KOPT-K1 (cell line): ENCODE data around the gene SUPT3H.

Experiments used
- H3K27ac ChIP-seq: fragments of 200-600 bp; sonication (generic); 2 replicates; pipeline ENCODE4 v1.5.1; 2016; ENCODE audit warnings: antibody characterized with exemption, mild to moderate bottlenecking, low read depth, low read length; ENCODE audit not compliant: poor library complexity, severe bottlenecking
- H3K36me3 ChIP-seq: fragments of 200-600 bp; sonication (generic); 2 replicates; pipeline ENCODE4 v1.5.1; 2017; ENCODE audit warnings: antibody characterized with exemption, mild to moderate bottlenecking, low read length, moderate library complexity; ENCODE audit not compliant: insufficient read depth
- H3K9me3 ChIP-seq: fragments of 200-600 bp; sonication (generic); 2 replicates; pipeline ENCODE4 v1.5.1; 2017; ENCODE audit warnings: antibody characterized with exemption, low read length, mild to moderate bottlenecking; ENCODE audit not compliant: insufficient read depth, poor library complexity, severe bottlenecking

Gene SUPT3H

DNA sequence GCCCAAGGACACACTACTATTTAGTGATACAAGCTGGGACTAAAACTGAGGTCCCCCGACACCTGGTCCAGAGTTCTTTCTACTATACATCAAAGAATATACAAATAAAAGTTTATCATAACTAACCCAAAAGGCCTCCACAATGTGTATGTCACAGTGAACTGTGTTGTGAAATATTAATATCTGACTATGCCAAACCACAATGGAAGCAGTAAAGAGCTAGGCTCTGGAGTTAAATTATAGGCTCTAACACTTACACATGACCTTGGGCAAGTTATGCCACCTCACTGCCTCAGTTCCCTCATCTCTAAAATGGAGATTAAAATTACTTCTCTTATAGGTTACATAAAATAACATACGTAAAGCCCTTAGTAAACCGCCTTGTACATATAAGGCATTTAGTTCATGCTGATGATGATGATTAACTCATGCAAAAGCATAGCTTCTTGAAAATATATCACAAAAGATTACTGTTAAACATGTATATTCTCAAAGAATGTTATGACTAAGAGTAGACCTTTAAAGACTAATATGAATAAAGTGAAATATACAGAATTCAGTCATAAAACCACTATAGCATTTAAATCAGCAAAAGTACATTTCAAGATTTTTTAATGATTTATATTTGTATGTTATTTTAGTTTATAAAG, 5.7 kb downstream of the SUPT3H start:
- Histone ChIP-seq H3K9me3 (no peaks in the 10 kb centered on the region), H3K36me3 (peaks cover 11% of the 10 kb centered on the region), H3K27ac (peak overlapping the region; percentile 16)

DNA sequence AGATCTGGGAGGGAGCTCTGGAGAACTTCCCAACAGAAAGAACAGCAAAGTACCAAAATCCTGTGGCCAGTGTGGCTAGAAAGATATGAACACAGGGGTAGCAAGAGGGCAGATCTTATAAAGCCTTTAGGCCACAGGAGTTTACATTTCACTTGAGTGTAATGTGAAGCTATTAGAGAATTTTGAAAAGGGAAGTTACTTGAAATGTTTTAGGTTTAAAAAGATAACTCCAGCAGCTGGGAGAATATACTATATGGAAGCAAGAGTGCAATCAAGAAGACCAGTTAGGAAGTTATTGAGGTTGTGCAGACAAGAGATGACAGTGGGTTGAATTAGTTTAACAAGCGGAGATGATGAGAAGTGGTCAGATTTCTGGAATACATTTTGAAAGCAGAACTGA, 7.9 kb downstream of the SUPT3H start:
- Histone ChIP-seq H3K36me3 (peaks cover 21% of the 10 kb centered on the region), H3K27ac (no peak overlapping the region), H3K9me3 (no peaks in the 10 kb centered on the region)

DNA sequence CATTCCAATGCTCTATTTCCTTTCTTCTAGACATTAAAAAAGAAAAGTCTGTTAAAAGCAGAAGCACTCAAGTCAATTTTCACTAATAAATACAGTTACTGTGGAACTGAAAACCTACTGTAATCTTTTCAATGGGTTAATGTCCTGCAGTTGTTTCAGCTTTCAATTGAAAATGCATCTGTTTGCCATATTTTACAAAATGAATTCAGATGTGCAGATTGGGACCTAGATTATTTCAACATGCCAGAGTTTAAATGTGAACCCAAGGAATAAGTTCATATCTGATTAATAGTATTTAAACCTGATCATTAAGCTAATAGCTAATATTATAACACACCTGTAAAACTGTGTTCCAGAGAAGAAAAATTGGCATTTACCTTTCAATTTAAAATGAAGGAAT, 9.7 kb downstream of the SUPT3H start:
- Histone ChIP-seq H3K36me3 (peaks cover 29% of the 10 kb centered on the region), H3K27ac (no peak overlapping the region), H3K9me3 (no peaks in the 10 kb centered on the region)

DNA sequence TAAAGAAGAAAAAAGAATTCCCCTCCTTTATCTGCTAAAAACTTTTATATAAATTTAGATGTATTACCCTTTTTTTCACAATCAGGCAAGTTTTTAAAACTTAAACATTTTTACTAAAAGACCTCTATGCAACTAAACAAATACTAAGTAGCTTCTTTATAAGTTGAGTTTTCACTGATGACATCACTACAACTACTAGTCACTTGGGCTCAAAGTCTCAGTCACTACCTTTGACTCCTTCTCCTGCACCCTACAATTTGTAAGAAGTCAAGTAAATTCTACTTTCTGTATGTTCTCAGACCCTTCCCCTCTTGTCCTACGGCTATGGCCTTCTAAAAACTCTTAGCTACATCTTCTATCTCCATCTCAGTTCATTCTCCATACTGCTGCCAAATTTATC, 11.2 kb downstream of the SUPT3H start:
- H3K9me3 ChIP-seq: no peaks in the 10 kb centered on the region
- peaks cover 38% of the 10 kb centered on the region for H3K36me3 ChIP-seq
- no peak overlapping the region for H3K27ac ChIP-seq

DNA sequence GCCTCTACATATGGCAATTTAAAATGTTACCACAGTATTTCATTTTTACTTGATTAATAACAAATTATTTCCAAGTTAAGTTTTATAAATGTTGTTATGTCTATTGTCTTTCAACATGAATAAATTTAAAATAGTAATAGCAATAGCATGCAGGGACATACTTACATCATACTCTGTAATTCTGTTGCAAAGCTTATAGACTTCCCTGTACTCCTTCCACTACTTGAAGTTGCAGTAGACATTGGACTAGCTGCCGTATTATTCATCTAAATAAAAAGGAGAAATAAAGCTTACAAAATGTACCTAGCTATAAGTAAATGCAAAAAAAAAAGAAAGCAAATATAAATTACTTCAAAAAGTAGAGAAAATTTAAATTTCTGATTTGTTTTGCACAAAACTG, 12.7 kb downstream of the SUPT3H start:
- Histone ChIP-seq H3K36me3 (peaks cover 48% of the 10 kb centered on the region), H3K9me3 (no peaks in the 10 kb centered on the region)

DNA sequence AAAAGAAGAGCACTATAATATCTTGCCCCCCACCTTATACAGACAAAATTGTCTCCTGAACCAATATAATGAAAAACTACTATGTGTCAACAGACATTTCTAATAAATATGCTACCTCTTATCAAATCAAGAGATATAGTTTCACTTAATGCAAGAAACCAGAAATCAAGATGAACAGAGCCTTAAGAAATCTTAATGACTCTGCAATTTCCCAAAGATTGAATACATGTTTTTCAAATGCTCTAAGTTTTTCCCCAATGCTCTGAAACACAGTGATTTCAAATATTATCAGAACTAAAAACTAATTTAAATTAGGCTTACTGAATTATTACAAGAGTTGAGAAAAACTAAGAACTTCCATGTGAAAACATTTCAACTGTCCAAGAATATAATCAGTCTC, 13.3 kb downstream of the SUPT3H start:
- Histone ChIP-seq H3K27ac (no peak overlapping the region), H3K9me3 (no peaks in the 10 kb centered on the region), H3K36me3 (peaks cover 43% of the 10 kb centered on the region)

More for the DNA sequence above, 12.7 kb downstream of the SUPT3H start:
- H3K27ac ChIP-seq: no peak overlapping the region

DNA sequence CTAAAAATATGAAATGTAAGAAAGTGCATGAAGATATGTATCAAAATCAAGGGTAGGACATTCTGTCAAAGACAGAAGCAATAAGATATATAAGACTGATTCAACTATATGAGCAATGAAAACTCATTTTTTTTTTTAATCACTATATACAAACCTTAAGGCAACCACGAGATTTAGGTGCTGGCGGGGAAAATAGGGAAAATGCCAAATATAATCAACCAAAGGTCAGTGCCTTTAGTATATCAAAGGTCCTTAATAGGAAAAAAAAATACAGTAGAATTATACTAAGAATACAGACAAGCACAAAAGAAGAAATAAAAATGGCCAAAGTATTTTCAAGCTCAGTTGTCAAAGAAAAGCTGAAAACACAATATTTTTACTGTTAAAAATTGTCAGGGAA, 24.1 kb downstream of the SUPT3H start:
- H3K36me3 ChIP-seq: peaks cover 4% of the 10 kb centered on the region; the same call in 1 of the 2 replicates
- H3K27ac ChIP-seq: no peak overlapping the region
- H3K9me3 ChIP-seq: no peaks in the 10 kb centered on the region

DNA sequence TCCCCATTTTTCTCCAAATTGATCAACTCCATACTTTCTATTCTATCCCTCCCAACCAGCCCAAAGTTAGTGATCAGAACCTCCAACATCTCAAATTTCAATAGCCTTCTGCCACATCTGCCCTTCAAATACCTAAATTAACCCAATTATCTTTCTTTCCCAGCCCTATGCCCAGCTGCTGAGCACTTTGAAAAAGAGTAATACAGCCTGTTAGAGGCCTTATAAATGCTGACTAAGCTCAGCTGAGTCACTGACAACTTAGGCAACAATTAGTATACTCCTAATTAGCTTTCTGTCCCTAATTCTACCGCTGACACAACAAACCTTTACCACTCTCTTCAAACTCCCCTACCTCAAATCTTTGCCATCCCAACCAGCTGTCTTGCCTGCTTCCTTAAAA, 26.1 kb downstream of the SUPT3H start:
- Histone ChIP-seq H3K9me3 (no peaks in the 10 kb centered on the region), H3K27ac (peak overlapping the region; percentile 28), H3K36me3 (peaks cover 4% of the 10 kb centered on the region; the same call in 1 of the 2 replicates)

DNA sequence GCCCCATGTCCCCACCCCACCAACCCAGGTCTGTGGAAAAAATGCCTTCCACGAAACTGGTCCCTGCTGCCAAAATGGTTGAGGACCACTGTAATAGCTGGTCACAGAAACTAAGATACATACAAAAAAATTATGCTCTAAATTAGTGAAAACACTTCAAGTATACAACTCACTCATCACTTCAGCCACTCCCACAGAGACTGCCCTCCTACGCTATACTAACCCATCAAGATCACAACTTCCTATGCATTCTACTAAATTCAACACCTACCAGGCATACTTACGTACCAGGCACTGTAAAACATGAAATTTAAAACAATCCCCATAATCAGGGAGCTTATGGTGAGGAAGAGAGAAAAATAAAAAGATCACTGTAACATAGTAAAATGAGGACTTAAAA, 26.7 kb downstream of the SUPT3H start:
- H3K36me3 ChIP-seq: no peaks in the 10 kb centered on the region; the same call in 1 of the 2 replicates
- no peaks in the 10 kb centered on the region for H3K9me3 ChIP-seq
- peak overlapping the region; percentile 28 for H3K27ac ChIP-seq

DNA sequence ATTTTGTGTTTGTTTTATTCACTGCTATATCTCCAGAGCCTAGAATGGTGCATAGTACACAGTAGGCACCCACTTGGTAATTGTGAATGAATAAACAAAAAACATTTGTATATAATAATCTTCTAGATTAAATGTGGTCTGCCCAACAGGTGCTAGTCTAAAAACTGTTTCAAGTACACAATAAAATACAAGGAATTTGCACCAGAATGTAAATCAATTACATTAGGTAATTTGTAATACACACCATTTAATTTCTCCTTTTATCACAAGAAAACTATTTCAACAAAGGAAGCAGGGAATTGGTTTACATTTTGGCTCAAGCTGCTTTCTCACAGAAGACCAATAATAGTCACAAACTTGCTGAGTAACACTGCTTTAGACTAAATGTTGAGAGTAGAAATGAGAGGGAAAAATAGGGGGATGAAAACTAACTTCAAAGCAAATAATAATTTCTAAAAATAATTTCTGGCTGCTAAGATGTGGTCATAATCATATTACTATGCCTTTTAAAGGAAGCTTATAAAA, 27.5 kb downstream of the SUPT3H start:
- no peak overlapping the region for H3K27ac ChIP-seq
- no peaks in the 10 kb centered on the region; the same call in 1 of the 2 replicates for H3K36me3 ChIP-seq
- H3K9me3 ChIP-seq: no peaks in the 10 kb centered on the region

DNA sequence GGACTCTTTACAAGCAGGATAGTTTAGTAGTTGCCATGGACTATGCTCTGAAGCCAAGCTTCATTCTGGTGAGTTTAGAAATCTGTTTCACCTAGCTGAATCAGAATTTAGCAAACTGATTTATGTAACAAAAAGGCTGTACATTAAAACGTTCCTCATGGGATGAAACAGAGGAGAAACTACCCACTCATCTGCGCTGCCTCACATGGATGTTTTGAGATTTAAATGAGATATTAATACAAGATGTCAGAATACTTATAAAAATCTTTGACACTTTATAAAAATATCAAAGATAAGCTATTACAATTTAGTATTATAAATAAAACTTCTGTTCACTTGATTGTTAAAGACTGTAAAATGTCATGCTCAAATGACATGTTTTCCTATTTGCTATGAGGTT, 32.8 kb downstream of the SUPT3H start:
- H3K9me3 ChIP-seq: no peaks in the 10 kb centered on the region

DNA sequence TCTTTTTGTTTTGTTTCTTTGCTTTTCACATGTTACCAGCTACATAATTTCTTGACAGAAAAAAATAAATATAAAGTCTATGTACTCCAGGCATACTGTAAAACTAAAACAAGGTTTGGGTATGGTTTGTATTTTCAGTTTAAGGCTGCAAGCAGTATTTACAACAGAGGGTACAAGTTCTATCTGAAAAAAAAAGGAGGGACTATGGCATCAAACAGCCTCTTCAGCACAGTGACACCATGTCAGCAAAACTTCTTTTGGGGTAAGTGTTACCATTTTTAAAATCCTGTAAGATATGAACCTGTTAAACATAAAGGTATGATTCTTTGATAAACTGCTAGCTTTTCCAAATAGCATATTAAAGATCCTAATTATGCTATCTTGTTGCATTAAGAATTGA, 49.2 kb downstream of the SUPT3H start:
- H3K36me3 ChIP-seq: peaks cover 8% of the 10 kb centered on the region; the same call in 1 of the 2 replicates
- no peaks in the 10 kb centered on the region for H3K9me3 ChIP-seq
- peak overlapping the region; percentile 72 for H3K27ac ChIP-seq

More for the DNA sequence above, 32.8 kb downstream of the SUPT3H start:
- Histone ChIP-seq H3K27ac (no peak overlapping the region), H3K36me3 (peaks cover 39% of the 10 kb centered on the region)

DNA sequence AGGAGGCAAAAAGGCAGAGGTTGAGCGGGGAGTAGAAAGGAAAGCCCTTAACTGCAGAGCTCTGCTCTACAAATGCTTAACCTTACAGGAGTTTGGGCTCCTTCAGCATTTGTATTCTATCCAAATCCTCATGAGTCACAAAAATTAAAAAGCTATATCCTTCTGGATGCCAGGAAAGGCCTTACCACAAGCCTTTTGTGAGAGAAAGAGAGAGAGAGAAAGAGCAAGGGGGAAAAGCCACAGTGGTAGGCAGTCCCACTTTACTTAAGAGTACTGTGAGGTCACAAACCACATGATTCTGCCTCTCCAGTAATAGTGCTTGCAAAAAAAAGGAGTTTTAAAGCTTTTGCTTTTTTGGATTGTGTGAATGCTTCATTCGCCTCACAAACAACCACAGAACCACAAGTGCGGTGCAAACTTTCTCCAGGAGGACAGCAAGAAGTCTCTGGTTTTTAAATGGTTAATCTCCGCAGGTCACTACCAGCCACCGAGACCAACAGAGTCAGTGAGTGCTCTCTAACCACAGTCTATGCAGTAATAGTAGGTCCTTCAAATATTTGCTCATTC, 49.7 kb downstream of the SUPT3H start, which contains the start of gene RUNX2:
RUNX2 (plus strand) TSS at position 375 of the 567 bp plus-strand sequence. CDS start 397 bp downstream, outside the sequence.
- H3K36me3 ChIP-seq: peaks cover 8% of the 10 kb centered on the region; the same call in 1 of the 2 replicates
- peak within 1 kb of the TSS; percentile 72 for H3K27ac ChIP-seq
- no peaks in the 10 kb centered on the region for H3K9me3 ChIP-seq

DNA sequence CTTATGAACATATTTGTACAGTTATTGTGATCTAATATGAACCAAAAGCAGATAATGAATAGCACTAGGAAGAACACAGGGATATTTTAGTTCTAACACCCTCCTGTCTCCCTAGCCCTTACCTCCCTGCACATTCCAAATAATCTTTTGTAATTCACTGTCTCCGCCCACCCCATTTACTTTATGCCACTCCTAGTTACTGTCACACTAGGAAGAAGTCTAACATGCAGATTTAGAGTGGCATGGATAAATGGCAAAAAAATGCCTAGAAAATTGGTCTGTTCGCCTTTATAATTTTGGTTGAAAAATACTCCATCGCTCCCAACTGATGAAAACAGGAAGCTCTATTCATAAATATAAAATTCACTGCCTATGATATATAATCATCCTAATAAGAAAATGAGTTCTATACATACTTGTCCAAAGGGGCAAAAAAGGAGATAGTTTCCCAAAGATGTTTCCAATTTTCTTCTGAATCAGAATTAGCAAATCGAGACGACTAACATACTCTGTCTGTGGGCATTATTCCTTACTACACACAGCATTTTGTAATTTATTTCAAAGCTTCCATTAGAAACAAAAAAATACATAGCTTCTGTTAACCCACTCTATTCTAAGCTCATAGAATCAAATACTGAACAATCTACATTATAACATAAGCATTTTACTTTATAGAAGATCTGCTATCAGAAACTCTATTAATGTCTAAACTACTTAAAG, 50.9 kb downstream of the SUPT3H start:
- H3K36me3 ChIP-seq: peaks cover 8% of the 10 kb centered on the region; the same call in 1 of the 2 replicates
- peak overlapping the region; percentile 72 for H3K27ac ChIP-seq

DNA sequence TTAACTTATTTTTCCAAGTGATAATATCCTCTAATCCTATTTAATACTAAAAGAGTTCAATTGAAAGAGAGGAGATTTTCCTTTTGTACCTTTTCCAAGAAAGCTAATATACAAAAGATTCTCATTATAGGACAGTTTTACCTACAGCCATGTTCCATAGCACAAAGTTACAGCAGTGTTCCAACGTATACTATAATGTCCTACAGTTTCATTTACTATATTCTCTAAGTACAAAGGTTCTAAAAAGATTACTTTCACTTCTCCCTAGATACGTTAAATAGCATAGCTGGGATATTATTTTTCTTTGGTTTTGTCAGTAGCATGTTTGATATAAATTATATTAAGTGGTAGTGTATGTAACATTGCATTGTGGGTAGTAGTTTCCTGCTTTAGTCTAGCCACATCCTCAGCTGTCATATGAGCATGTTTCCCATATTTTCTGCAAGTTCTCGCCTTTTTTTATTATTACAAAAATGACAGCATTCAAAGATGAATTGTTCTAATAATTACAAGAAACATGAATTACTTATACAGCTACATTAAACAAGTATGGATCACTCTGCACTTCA, 54.0 kb downstream of the SUPT3H start:
- H3K9me3 ChIP-seq: no peaks in the 10 kb centered on the region
- peak overlapping the region; percentile 80 for H3K27ac ChIP-seq

More for the DNA sequence above, 50.9 kb downstream of the SUPT3H start:
- H3K9me3 ChIP-seq: no peaks in the 10 kb centered on the region

More for the DNA sequence above, 54.0 kb downstream of the SUPT3H start:
- no peaks in the 10 kb centered on the region for H3K36me3 ChIP-seq
